IPS-11a (cell line): ENCODE results near the gene OR8G1.
"Not testable (repeated sequence)": the region's sequence is repeated elsewhere in the genome, so short reads cannot be mapped to it uniquely, and the experiment has no call there.

Experiments used
- H3K4me3 ChIP-seq: one replicate; pipeline ENCODE4 v1.5.1; 2013; ENCODE audit warnings: low read depth, low read length, control low read depth

The OR8G1 gene

DNA sequence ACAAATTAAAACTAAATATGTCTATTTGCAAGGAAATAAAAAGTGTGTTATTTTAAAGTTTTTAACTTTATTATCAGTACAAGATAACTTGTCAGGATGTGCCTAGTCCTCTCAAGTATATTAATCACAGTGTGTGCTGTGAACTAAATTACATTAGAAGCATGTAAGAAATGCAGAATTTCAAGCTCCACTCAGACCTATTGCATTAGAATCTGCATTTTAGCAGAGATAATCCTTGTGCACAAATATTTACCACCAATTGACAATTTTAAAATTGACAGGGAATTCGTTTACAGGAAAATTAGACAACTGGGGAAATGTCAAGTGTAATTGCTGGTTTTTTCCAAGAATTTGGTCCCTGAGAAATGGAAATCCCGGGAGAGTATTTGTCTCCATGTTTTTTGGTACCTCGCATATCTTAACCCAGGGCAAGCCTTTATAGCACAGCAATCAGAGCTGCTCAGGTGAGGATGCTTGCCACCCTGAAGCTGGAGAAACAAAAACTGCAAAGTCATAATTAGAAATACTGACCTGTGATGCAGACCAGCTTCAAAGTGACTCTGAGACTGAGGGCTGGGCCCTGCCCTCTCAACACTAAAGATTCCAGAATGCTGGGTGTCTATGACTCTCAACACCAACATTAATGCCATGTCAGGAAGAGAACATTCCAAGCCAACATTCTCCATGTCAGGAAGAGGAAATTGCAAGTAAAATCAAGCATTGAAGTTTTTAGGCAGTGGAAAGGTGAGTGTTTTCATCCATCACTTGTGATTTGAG lies at the start of gene OR8G1:
TSS of gene OR8G1 (plus strand) at position 475 of the 777 bp plus-strand sequence. CDS start 8,581 bp downstream, outside the sequence.
- no peak within 1 kb of the TSS for H3K4me3 ChIP-seq

- H3K4me3 ChIP-seq = no peak overlapping the region
Measured at GRCh38 chr11:124193221-124194010, 47.5 kb upstream of the OR8G1 start.

- no peak overlapping the region for H3K4me3 ChIP-seq
Measured at GRCh38 chr11:124194293-124195188, 46.4 kb upstream of the OR8G1 start.

DNA sequence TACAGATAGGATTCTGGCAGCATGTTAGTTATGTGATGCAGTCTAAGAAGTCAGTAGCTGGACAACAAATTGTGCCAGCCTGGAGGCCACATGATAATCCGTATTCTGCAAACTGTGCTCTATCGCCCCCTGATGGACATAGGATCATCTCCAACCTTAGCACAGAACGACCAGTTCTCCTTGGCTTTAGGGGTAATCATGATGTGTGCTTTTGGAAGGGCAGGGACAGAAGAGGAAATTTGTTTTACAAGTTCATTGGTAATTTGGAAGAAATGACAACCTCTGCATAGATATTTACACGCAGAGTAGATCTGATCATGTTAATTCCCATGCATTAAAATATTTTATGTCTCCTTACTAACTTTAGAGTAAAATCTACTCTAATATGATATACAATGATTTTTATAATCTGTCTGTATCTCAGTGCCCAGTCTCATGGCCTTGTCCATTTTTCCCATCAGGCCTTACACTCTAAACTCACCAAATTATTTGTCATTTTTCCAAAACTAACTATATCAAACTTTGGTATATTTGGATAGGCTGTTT lies 45.6 kb upstream of the OR8G1 start:
- H3K4me3 ChIP-seq = no peak overlapping the region

GRCh38 chr11:124197999-124198398 lies 42.9 kb upstream of the OR8G1 start:
- no peak overlapping the region for H3K4me3 ChIP-seq

GRCh38 chr11:124198897-124199296 lies 42.0 kb upstream of the OR8G1 start:
- no peak overlapping the region for H3K4me3 ChIP-seq

GRCh38 chr11:124199702-124200101 lies 41.2 kb upstream of the OR8G1 start:
- no peak overlapping the region for H3K4me3 ChIP-seq

DNA sequence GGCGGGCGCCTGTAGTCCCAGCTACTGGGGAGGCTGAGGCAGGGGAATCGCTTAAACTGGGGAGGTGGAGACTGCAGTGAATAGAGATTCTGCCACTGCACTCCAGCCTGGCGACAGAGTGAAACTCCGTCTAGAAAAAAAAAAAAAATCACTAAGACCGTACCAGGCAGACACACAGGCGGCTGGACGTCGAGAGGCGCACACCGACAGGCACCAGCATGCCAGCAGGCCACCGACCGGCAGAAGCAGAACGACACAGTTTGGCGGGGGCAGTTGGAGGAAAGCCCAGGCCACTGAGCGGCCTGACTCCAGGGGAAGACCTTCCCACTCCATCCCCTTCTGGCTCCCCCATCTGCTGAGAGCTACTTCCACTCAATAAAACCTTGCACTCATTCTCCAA lies 40.2 kb upstream of the OR8G1 start:
- no peak overlapping the region for H3K4me3 ChIP-seq

- no peak overlapping the region for H3K4me3 ChIP-seq
Measured at GRCh38 chr11:124202951-124203350, 37.9 kb upstream of the OR8G1 start.

GRCh38 chr11:124204008-124204407 lies 36.9 kb upstream of the OR8G1 start:
- no peak overlapping the region for H3K4me3 ChIP-seq

DNA sequence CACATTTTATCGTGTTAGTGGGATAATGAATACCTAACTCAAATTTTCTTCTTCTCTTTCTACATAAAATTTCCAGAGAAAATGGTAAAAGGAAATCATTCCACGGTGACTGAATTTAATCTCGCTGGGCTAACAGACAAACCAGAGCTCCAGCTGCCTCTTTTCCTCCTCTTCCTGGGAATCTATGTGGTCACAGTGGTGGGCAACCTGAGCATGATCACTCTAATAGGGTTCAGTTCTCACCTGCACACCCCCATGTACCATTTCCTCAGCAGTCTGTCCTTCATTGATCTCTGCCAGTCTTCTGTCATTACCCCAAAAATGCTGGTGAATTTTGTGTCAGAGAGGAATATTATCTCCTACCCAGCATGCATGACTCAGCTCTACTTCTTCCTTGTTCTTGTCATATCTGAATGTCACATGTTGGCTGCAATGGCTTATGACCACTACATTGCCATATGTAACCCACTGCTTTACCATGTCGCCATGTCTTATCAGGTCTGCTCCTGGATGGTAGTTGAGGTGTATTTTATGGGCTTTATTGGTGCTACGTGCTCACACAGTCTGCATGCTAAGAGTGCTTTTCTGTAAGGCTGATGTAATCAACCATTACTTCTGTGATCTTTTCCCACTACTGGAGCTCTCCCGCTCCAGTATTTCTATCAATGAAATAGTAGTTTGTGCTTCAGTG lies 33.6 kb upstream of the OR8G1 start:
- H3K4me3 ChIP-seq = no peak overlapping the region

GRCh38 chr11:124209824-124210357 lies 31.0 kb upstream of the OR8G1 start:
- H3K4me3 ChIP-seq = no peak overlapping the region

- H3K4me3 ChIP-seq = no peak overlapping the region
Measured at GRCh38 chr11:124210421-124210820, 30.5 kb upstream of the OR8G1 start.

DNA sequence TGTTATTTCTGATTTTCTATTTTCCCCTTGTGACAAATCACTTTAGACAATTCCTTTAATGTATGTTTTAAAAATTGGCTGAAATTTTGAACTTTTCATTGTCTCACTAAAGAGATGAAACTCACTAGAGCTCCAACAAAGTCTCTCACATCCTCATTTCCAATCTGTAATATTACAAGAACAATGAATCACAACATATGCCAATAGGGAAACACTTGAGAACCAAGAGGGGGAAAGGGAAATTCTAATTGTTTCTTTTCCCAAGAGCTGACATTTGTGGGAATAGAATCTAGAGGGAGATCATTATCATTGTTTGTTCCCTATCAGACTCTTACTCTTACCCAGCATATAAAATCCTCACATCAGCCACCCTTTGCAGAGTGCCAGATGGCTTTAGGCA lies 29.6 kb upstream of the OR8G1 start:
- H3K4me3 ChIP-seq = no peak overlapping the region

DNA sequence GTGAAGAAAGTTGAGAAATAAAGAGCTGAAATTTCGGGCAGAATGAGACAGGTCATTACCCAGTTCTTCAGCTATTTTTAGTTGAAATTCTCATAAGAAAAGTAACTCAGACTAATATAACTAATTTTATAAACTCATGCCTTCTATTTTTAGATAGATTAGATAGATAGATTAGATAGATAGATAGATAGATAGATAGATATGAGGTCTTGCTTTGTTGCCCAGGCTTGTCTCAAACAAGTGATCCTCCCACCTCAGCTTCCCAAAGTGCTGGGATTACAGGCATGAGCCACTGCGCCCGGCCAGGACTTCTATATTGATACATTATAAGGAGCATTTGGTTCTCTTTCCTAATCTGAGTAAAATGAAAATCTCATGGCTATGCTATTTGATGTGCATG lies 26.9 kb upstream of the OR8G1 start:
- no peak overlapping the region for H3K4me3 ChIP-seq

DNA sequence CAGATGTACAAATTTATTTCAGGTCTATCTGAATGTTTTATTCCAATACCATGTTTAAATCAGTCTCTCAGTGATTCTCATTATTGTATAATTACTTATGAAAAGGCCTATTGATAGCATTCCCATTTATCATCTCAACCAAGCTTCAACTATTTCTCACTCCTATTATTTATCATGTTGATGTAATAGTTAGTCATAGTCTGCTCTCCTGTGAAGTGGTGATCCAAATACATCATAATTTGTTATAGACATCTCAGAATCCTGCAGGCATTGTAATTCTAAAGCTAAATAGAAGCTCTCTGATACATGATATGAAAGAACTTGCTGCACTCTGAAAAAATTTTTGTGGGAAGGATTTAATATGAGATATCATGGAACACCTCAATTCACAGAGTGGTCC lies 21.8 kb upstream of the OR8G1 start:
- no peak overlapping the region for H3K4me3 ChIP-seq

- no peak overlapping the region for H3K4me3 ChIP-seq
Measured at GRCh38 chr11:124222407-124222806, 18.5 kb upstream of the OR8G1 start.

GRCh38 chr11:124224618-124225423 lies 16.1 kb upstream of the OR8G1 start:
- H3K4me3 ChIP-seq = not testable (repeated sequence)

DNA sequence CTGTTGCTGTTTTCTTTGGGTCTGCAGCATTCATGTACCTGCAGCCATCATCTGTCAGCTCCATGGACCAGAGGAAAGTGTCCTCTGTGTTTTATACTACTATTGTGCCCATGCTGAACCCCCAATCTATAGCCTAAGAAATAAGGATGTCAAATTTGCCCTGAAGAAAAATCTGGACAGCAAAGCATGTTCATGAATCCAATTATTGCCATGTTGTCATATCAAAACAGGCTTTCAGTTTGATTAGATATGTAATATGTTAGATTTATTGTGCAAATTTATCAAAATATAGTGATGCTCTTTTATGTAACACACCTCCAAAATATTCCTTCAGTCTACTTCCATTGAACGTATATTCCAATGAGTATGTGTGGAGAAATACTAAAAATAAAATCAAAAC lies 15.4 kb upstream of the OR8G1 start:
- H3K4me3 ChIP-seq = no peak overlapping the region
